NCI-H748 (cell line): ENCODE results near the gene PLEKHH2.
"Not testable (repeated sequence)": the region's sequence is repeated elsewhere in the genome, so short reads cannot be mapped to it uniquely, and the experiment has no call there.

ENCODE experiments used
- DNase-seq: peaks from one replicate; lab custom pipeline; 2025; ENCODE audit not compliant: unreplicated experiment; lab: John Stamatoyannopoulos, UW

Gene PLEKHH2

GRCh38 chr2:43637030-43637803 is at the start of gene PLEKHH2:
TSS of gene PLEKHH2 (plus strand) at chr2:43637260. CDS start at chr2:43644674, 7,414 bp downstream.
- DNase-seq = peak; percentile 75

- no peak for DNase-seq
Observed at GRCh38 chr2:43592443-43592842, 44.6 kb upstream of the PLEKHH2 start.

GRCh38 chr2:43593254-43593653 is 43.8 kb upstream of the PLEKHH2 start:
- DNase-seq = no peak

GRCh38 chr2:43594875-43595274 is 42.2 kb upstream of the PLEKHH2 start:
- no peak for DNase-seq

GRCh38 chr2:43595603-43596412 is 41.3 kb upstream of the PLEKHH2 start, which contains the start of gene THADA:
TSS of gene THADA (minus strand) at chr2:43596038. CDS start at chr2:43592392, 3,646 bp downstream.
- DNase-seq = peak; percentile 98

GRCh38 chr2:43600596-43600995 is 36.5 kb upstream of the PLEKHH2 start:
- DNase-seq = not testable (repeated sequence)

GRCh38 chr2:43604674-43605073 is 32.4 kb upstream of the PLEKHH2 start:
- no peak for DNase-seq

- peak; percentile 36 for DNase-seq
Observed at GRCh38 chr2:43605079-43605655, 31.9 kb upstream of the PLEKHH2 start.

GRCh38 chr2:43605851-43606250 is 31.2 kb upstream of the PLEKHH2 start:
- DNase-seq = peak; percentile 16

- DNase-seq = peak; percentile 44
Observed at GRCh38 chr2:43609290-43609918, 27.7 kb upstream of the PLEKHH2 start.

GRCh38 chr2:43610361-43610760 is 26.7 kb upstream of the PLEKHH2 start:
- no peak for DNase-seq

- DNase-seq = peak; percentile 55
Observed at GRCh38 chr2:43611987-43612894, 24.8 kb upstream of the PLEKHH2 start.

GRCh38 chr2:43612944-43613343 is 24.1 kb upstream of the PLEKHH2 start:
- no peak for DNase-seq

- no peak for DNase-seq
Observed at GRCh38 chr2:43616967-43617680, 19.9 kb upstream of the PLEKHH2 start.

GRCh38 chr2:43619511-43619910 is 17.5 kb upstream of the PLEKHH2 start:
- DNase-seq = no peak

- peak; percentile 3 for DNase-seq
Observed at GRCh38 chr2:43622931-43623451, 14.1 kb upstream of the PLEKHH2 start.

- no peak for DNase-seq
Observed at GRCh38 chr2:43631618-43632317, 5.3 kb upstream of the PLEKHH2 start.

GRCh38 chr2:43634604-43635306 is 2.3 kb upstream of the PLEKHH2 start:
- DNase-seq = peak; percentile 78
